ENCODE measurements around the gene GPRIN1. TPM values are rescaled to one million over a fixed set of nuclear protein-coding genes. Genes with fewer than 3 reads are reported as not detected.

The GPRIN1 gene
- total and polyA plus RNA-seq, 4 donors, result 0.23 to 0.50 (median 0.30) TPM; not detected in 1

GRCh38 chr5:176618783-176619182 lies 8.8 kb upstream of the GPRIN1 start:
- WGBS, result 34% methylated on average over 19 of the region's 19 CpGs
- H3K9ac ChIP-seq (ENCODE audit: low read depth in 1 of 2, low read length in 2 of 2), result no peak overlapping the region
- H3K27me3 ChIP-seq (ENCODE audit: control insufficient read depth in 4 of 4, insufficient read depth in 4 of 4, low read length in 3 of 4), result peaks cover 0 to 13% (median 8%) of the 10 kb centered on the region in 4 donors
- peaks cover 0 to 4% (median 0%) of the 10 kb centered on the region in 4 donors for H3K4me1 ChIP-seq (ENCODE audit: control insufficient read depth in 4 of 4, insufficient read depth in 4 of 4, low read length in 3 of 4)
- DNase-seq (ENCODE audit: low spot score), result no peak
- TF ChIP-seq FOXA2 (IDR thresholded peaks at IDR 0.05) (no peak), ATF3 (IDR thresholded peaks at IDR 0.05) (no peak), HNF4A (conservative IDR thresholded peaks at IDR 0.05) (no peak), YY1 (IDR thresholded peaks at IDR 0.05) (no peak), RAD21 (IDR thresholded peaks at IDR 0.05) (no peak), HNF4G (IDR thresholded peaks at IDR 0.05) (no peak), CTCF (IDR thresholded peaks at IDR 0.05; ENCODE audit: low read depth, low read length, missing input control) (no peak), TAF1 (conservative IDR thresholded peaks at IDR 0.05) (no peak), JUND (IDR thresholded peaks at IDR 0.05) (no peak), FOXA1 (IDR thresholded peaks at IDR 0.05) (no peak), REST (IDR thresholded peaks at IDR 0.05) (no peak), SP1 (IDR thresholded peaks at IDR 0.05) (no peak), ZBTB33 (IDR thresholded peaks at IDR 0.05) (no peak), GABPA (IDR thresholded peaks at IDR 0.05 in 1 of 2, conservative IDR thresholded peaks at IDR 0.05 in 1 of 2) (no peak), EGR1 (IDR thresholded peaks at IDR 0.05; ENCODE audit: low read depth in 2 of 2) (no peak), NR2F2 (IDR thresholded peaks at IDR 0.05) (no peak), RXRA (IDR thresholded peaks at IDR 0.05) (no peak), MAX (IDR thresholded peaks at IDR 0.05) (no peak)
- no peaks in the 10 kb centered on the region for H3K36me3 ChIP-seq (ENCODE audit: control insufficient read depth in 4 of 4, insufficient read depth in 3 of 4, low read depth in 1 of 4, low read length in 3 of 4)
- no peaks in the 10 kb centered on the region for H3K9me3 ChIP-seq (ENCODE audit: control insufficient read depth in 4 of 4, low read length in 3 of 4)
- H3K27ac ChIP-seq (ENCODE audit: low read depth in 1 of 2, low read length in 2 of 2), result no peak overlapping the region
- no peak overlapping the region for H3K4me3 ChIP-seq (ENCODE audit: low read depth in 1 of 3, low read length in 3 of 3)

All from liver (tissue), 9 donors.